ENCODE results near the gene PI4K2A.

The PI4K2A gene

GRCh38 chr10:97701438-97702069 lies 61.1 kb downstream of the PI4K2A start:
- no peak overlapping the region for H3K9ac ChIP-seq (ENCODE audit: low read length)
- H3K36me3 ChIP-seq (ENCODE audit: low read length), result no peaks in the 10 kb centered on the region
- TF ChIP-seq CTCF (IDR thresholded peaks at IDR 0.05; ENCODE audit: insufficient read depth, low read length, poor library complexity, severe bottlenecking), result peak; percentile 65
- no peak for TF ChIP-seq EZH2phosphoT487 (conservative IDR thresholded peaks at IDR 0.05; ENCODE audit: low read length)
- H3K27ac ChIP-seq (ENCODE audit: low read depth, low read length), result no peak overlapping the region
- no peak overlapping the region for H3K4me3 ChIP-seq (ENCODE audit: insufficient read depth, low read length, poor library complexity, severe bottlenecking)
- no peaks in the 10 kb centered on the region for H3K9me2 ChIP-seq (replicated peaks; ENCODE audit: insufficient read depth, low read length)
- H2AFZ ChIP-seq (ENCODE audit: low read depth, low read length, severe bottlenecking), result no peak overlapping the region
- no peaks in the 10 kb centered on the region for H4K20me1 ChIP-seq (ENCODE audit: low read depth, low read length)
- H3K4me2 ChIP-seq (ENCODE audit: low read depth, low read length, poor library complexity, severe bottlenecking), result no peak overlapping the region
- H3F3A ChIP-seq (ENCODE audit: insufficient read depth), result no peaks in the 10 kb centered on the region
- no peaks in the 10 kb centered on the region for H3K79me2 ChIP-seq (ENCODE audit: insufficient read depth, low read length)
- H3K9me3 ChIP-seq (ENCODE audit: insufficient read depth, low read length), result no peaks in the 10 kb centered on the region
- no peaks in the 10 kb centered on the region for H3K27me3 ChIP-seq (ENCODE audit: low read length)

- no peaks in the 10 kb centered on the region for H3K79me2 ChIP-seq (ENCODE audit: insufficient read depth, low read length)
- no peaks in the 10 kb centered on the region for H3F3A ChIP-seq (ENCODE audit: insufficient read depth)
- no peak overlapping the region for H2AFZ ChIP-seq (ENCODE audit: low read depth, low read length, severe bottlenecking)
- H3K27ac ChIP-seq (ENCODE audit: low read depth, low read length), result no peak overlapping the region
- no peaks in the 10 kb centered on the region for H4K20me1 ChIP-seq (ENCODE audit: low read depth, low read length)
- H3K36me3 ChIP-seq (ENCODE audit: low read length), result no peaks in the 10 kb centered on the region
- no peaks in the 10 kb centered on the region for H3K9me2 ChIP-seq (replicated peaks; ENCODE audit: insufficient read depth, low read length)
- no peaks in the 10 kb centered on the region for H3K9me3 ChIP-seq (ENCODE audit: insufficient read depth, low read length)
- H3K4me3 ChIP-seq (ENCODE audit: insufficient read depth, low read length, poor library complexity, severe bottlenecking), result no peak overlapping the region
- no peaks in the 10 kb centered on the region for H3K27me3 ChIP-seq (ENCODE audit: low read length)
- H3K4me2 ChIP-seq (ENCODE audit: low read depth, low read length, poor library complexity, severe bottlenecking), result no peak overlapping the region
- H3K9ac ChIP-seq (ENCODE audit: low read length), result no peak overlapping the region
- no peak for TF ChIP-seq CTCF (IDR thresholded peaks at IDR 0.05; ENCODE audit: insufficient read depth, low read length, poor library complexity, severe bottlenecking)
- no peak for TF ChIP-seq EZH2phosphoT487 (conservative IDR thresholded peaks at IDR 0.05; ENCODE audit: low read length)
Observed at GRCh38 chr10:97703398-97704067, 63.1 kb downstream of the PI4K2A start.

- Histone ChIP-seq H3K4me2 (ENCODE audit: low read depth, low read length, poor library complexity, severe bottlenecking) (no peak overlapping the region), H3K9ac (ENCODE audit: low read length) (no peak overlapping the region), H3K27me3 (ENCODE audit: low read length) (no peaks in the 10 kb centered on the region), H3K4me3 (ENCODE audit: insufficient read depth, low read length, poor library complexity, severe bottlenecking) (no peak overlapping the region), H3K36me3 (ENCODE audit: low read length) (no peaks in the 10 kb centered on the region), H3K27ac (ENCODE audit: low read depth, low read length) (no peak overlapping the region), H3K9me3 (ENCODE audit: insufficient read depth, low read length) (no peaks in the 10 kb centered on the region), H2AFZ (ENCODE audit: low read depth, low read length, severe bottlenecking) (no peak overlapping the region), H3K79me2 (ENCODE audit: insufficient read depth, low read length) (no peaks in the 10 kb centered on the region), H3F3A (ENCODE audit: insufficient read depth) (no peaks in the 10 kb centered on the region), H3K9me2 (replicated peaks; ENCODE audit: insufficient read depth, low read length) (no peaks in the 10 kb centered on the region), H4K20me1 (ENCODE audit: low read depth, low read length) (no peaks in the 10 kb centered on the region)
- no peak for TF ChIP-seq EZH2phosphoT487 (conservative IDR thresholded peaks at IDR 0.05; ENCODE audit: low read length)
Observed at GRCh38 chr10:97704341-97704740, 63.9 kb downstream of the PI4K2A start.

- Histone ChIP-seq H3K4me2 (ENCODE audit: low read depth, low read length, poor library complexity, severe bottlenecking) (no peak overlapping the region), H3K27me3 (ENCODE audit: low read length) (no peaks in the 10 kb centered on the region), H4K20me1 (ENCODE audit: low read depth, low read length) (no peaks in the 10 kb centered on the region), H3K9me3 (ENCODE audit: insufficient read depth, low read length) (no peaks in the 10 kb centered on the region), H3K4me3 (ENCODE audit: insufficient read depth, low read length, poor library complexity, severe bottlenecking) (no peak overlapping the region), H2AFZ (ENCODE audit: low read depth, low read length, severe bottlenecking) (no peak overlapping the region), H3F3A (ENCODE audit: insufficient read depth) (no peaks in the 10 kb centered on the region), H3K79me2 (ENCODE audit: insufficient read depth, low read length) (no peaks in the 10 kb centered on the region), H3K9ac (ENCODE audit: low read length) (no peak overlapping the region), H3K36me3 (ENCODE audit: low read length) (no peaks in the 10 kb centered on the region), H3K9me2 (replicated peaks; ENCODE audit: insufficient read depth, low read length) (no peaks in the 10 kb centered on the region), H3K27ac (ENCODE audit: low read depth, low read length) (no peak overlapping the region)
- TF ChIP-seq EZH2phosphoT487 (conservative IDR thresholded peaks at IDR 0.05; ENCODE audit: low read length) (no peak), CTCF (IDR thresholded peaks at IDR 0.05; ENCODE audit: insufficient read depth, low read length, poor library complexity, severe bottlenecking) (no peak)
Observed at GRCh38 chr10:97705006-97705670, 64.7 kb downstream of the PI4K2A start.
